Measurements from ENCODE around the gene RNF183.
"Not testable (repeated sequence)": the region's sequence is repeated elsewhere in the genome, so short reads cannot be mapped to it uniquely, and the experiment has no call there.

The RNF183 gene

GRCh38 chr9:113255438-113255837 lies 47.7 kb downstream of the RNF183 start:
- TF ChIP-seq SPI1 (IDR thresholded peaks at IDR 0.05; ENCODE audit: borderline replicate concordance, low read depth) (peak; percentile 28; the same call in 1 of the 2 replicates), REST (IDR thresholded peaks at IDR 0.05; ENCODE audit: insufficient replicate concordance, low read depth) (no peak), GABPA (IDR thresholded peaks at IDR 0.05; ENCODE audit: low read depth) (no peak), POLR2AphosphoS5 (IDR thresholded peaks at IDR 0.05; ENCODE audit: low read depth) (peak; percentile 50)
- TF ChIP-seq, protein P1, sequence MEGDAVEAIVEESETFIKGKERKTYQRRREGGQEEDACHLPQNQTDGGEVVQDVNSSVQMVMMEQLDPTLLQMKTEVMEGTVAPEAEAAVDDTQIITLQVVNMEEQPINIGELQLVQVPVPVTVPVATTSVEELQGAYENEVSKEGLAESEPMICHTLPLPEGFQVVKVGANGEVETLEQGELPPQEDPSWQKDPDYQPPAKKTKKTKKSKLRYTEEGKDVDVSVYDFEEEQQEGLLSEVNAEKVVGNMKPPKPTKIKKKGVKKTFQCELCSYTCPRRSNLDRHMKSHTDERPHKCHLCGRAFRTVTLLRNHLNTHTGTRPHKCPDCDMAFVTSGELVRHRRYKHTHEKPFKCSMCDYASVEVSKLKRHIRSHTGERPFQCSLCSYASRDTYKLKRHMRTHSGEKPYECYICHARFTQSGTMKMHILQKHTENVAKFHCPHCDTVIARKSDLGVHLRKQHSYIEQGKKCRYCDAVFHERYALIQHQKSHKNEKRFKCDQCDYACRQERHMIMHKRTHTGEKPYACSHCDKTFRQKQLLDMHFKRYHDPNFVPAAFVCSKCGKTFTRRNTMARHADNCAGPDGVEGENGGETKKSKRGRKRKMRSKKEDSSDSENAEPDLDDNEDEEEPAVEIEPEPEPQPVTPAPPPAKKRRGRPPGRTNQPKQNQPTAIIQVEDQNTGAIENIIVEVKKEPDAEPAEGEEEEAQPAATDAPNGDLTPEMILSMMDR (IDR thresholded peaks at IDR 0.05; ENCODE audit: insufficient read depth, low read length): no peak
- Histone ChIP-seq H3K27ac (replicated peaks) (peak overlapping the region; percentile 14; the same call in 1 of the 2 replicates), H3K4me3 (replicated peaks; ENCODE audit: insufficient read depth, low read length) (no peak overlapping the region), H3K27me3 (ENCODE audit: insufficient read depth, poor library complexity, severe bottlenecking) (no peaks in the 10 kb centered on the region)
- DNase-seq (ENCODE audit: low read depth in 1 of 2, low spot score in 1 of 2): peak in 1 of 2 experiments; percentile 87

- no peak for DNase-seq (ENCODE audit: low read depth in 1 of 2, low spot score in 1 of 2)
- Histone ChIP-seq H3K27ac (replicated peaks) (peak overlapping the region; percentile 14; the same call in 1 of the 2 replicates), H3K27me3 (ENCODE audit: insufficient read depth, poor library complexity, severe bottlenecking) (no peaks in the 10 kb centered on the region), H3K4me3 (replicated peaks; ENCODE audit: insufficient read depth, low read length) (no peak overlapping the region)
- TF ChIP-seq GABPA (IDR thresholded peaks at IDR 0.05; ENCODE audit: low read depth) (no peak), REST (IDR thresholded peaks at IDR 0.05; ENCODE audit: insufficient replicate concordance, low read depth) (no peak), POLR2AphosphoS5 (IDR thresholded peaks at IDR 0.05; ENCODE audit: low read depth) (no peak), SPI1 (IDR thresholded peaks at IDR 0.05; ENCODE audit: borderline replicate concordance, low read depth) (no peak)
- TF ChIP-seq, protein P1 (IDR thresholded peaks at IDR 0.05; ENCODE audit: insufficient read depth, low read length): no peak
These were observed 48.2 kb downstream of the RNF183 start for GRCh38 chr9:113254991-113255390.

DNA sequence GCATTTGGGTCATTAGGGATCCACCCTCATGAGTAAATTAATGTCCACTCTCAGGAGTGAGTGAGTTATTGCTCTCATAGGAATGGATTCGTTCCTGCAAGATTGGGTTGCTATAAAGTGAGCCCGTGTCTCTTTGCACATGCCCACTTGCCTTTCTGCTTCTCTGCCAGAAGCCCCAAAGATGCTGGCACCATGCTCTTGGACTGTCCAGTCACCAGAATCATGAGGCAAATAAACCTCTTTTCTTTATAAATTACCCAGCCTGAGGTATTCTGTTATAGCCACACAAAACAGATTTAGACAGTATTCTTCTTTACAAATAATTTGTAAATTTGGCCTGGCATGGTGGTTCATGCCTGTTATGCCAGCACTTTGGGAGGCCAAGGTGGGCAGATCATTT lies 52.4 kb downstream of the RNF183 start:
- H3K27me3 ChIP-seq (ENCODE audit: insufficient read depth, poor library complexity, severe bottlenecking): no peaks in the 10 kb centered on the region
- H3K27ac ChIP-seq (replicated peaks): no peak overlapping the region
- TF ChIP-seq SPI1 (IDR thresholded peaks at IDR 0.05; ENCODE audit: borderline replicate concordance, low read depth): no peak
- TF ChIP-seq POLR2AphosphoS5 (IDR thresholded peaks at IDR 0.05; ENCODE audit: low read depth): no peak
- TF ChIP-seq, protein P1 (IDR thresholded peaks at IDR 0.05; ENCODE audit: insufficient read depth, low read length): no peak
- no peak for TF ChIP-seq GABPA (IDR thresholded peaks at IDR 0.05; ENCODE audit: low read depth)
- no peak for TF ChIP-seq REST (IDR thresholded peaks at IDR 0.05; ENCODE audit: insufficient replicate concordance, low read depth)
- no peak overlapping the region for H3K4me3 ChIP-seq (replicated peaks; ENCODE audit: insufficient read depth, low read length)
- DNase-seq (ENCODE audit: low read depth in 1 of 2, low spot score in 1 of 2): no peak

GRCh38 chr9:113249661-113250060 lies 53.5 kb downstream of the RNF183 start:
- not testable (repeated sequence) for H3K27me3 ChIP-seq (ENCODE audit: insufficient read depth, poor library complexity, severe bottlenecking); H3K4me3 ChIP-seq (replicated peaks; ENCODE audit: insufficient read depth, low read length); H3K27ac ChIP-seq (replicated peaks); DNase-seq (ENCODE audit: low read depth in 1 of 2, low spot score in 1 of 2)

Measured in HL-60 (cell line).